H9 (cell line): ENCODE data around the gene MRPL14. TPM values are rescaled to one million over a fixed set of nuclear protein-coding genes. Genes with fewer than 3 reads are reported as not detected.

ENCODE experiments used
- DNase-seq: peaks from one replicate; pipeline ENCODE4 v3.0.0-alpha.2; 2017
- H2AFZ ChIP-seq: one replicate; pipeline ENCODE4 v1.6.1; 2013; ENCODE audit warnings: mild to moderate bottlenecking, low read length, control low read depth, moderate library complexity
- H2AK5ac ChIP-seq: 2 replicates; pipeline ENCODE4 v1.6.1; 2013; ENCODE audit warnings: low read length, control low read depth, mixed read lengths; ENCODE audit not compliant: insufficient read length
- H2BK120ac ChIP-seq: one replicate; pipeline ENCODE4 v1.6.1; 2013; ENCODE audit warnings: low read depth, mild to moderate bottlenecking, low read length, control low read depth, inconsistent platforms; ENCODE audit not compliant: poor library complexity, severe bottlenecking
- H2BK12ac ChIP-seq: 2 replicates; pipeline ENCODE4 v1.6.1; 2013; ENCODE audit warnings: low read length, control low read depth, mixed read lengths, low read depth; ENCODE audit not compliant: insufficient read length
- H2BK15ac ChIP-seq: 2 replicates; pipeline ENCODE4 v1.6.1; 2013; ENCODE audit warnings: low read depth, low read length, control low read depth
- H2BK20ac ChIP-seq: one replicate; pipeline ENCODE4 v1.6.1; 2013; ENCODE audit warnings: low read depth, mild to moderate bottlenecking, low read length, control low read depth, inconsistent platforms; ENCODE audit not compliant: poor library complexity, severe bottlenecking
- H2BK5ac ChIP-seq: 2 replicates; pipeline ENCODE4 v1.6.1; 2013; ENCODE audit warnings: low read length, control low read depth, mixed read lengths; ENCODE audit not compliant: insufficient read length
- H3K14ac ChIP-seq: 2 replicates; pipeline ENCODE4 v1.6.1; 2013; ENCODE audit warnings: low read length, control low read depth; ENCODE audit not compliant: insufficient read depth
- H3K18ac ChIP-seq: 2 replicates; pipeline ENCODE4 v1.6.1; 2013; ENCODE audit warnings: low read depth, mild to moderate bottlenecking, mixed read lengths, low read length, control low read depth; ENCODE audit not compliant: insufficient read length
- H3K23ac ChIP-seq: 2 replicates; pipeline ENCODE4 v1.6.1; 2013; ENCODE audit warnings: low read length, control low read depth, mixed read lengths, low read depth; ENCODE audit not compliant: insufficient read length
- H3K23me2 ChIP-seq: 2 replicates; pipeline ENCODE4 v1.6.1; 2013; ENCODE audit warnings: low read depth, mild to moderate bottlenecking, mixed read lengths, low read length, control low read depth; ENCODE audit not compliant: insufficient read length, poor library complexity, severe bottlenecking
- H3K27ac ChIP-seq: 2 replicates; pipeline ENCODE4 v1.5.1; 2013; ENCODE audit warnings: low read length, control low read depth, mixed read lengths, low read depth; ENCODE audit not compliant: insufficient read length
- H3K27me3 ChIP-seq: 2 replicates; pipeline ENCODE4 v1.6.1; 2013; ENCODE audit warnings: low read length, control low read depth, inconsistent platforms; ENCODE audit not compliant: insufficient read depth
- H3K4ac ChIP-seq: 2 replicates; pipeline ENCODE4 v1.6.1; 2013; ENCODE audit warnings: low read depth, mild to moderate bottlenecking, control low read depth, inconsistent platforms, low read length, moderate library complexity
- H3K4me1 ChIP-seq: 2 replicates; pipeline ENCODE4 v1.6.1; 2013; ENCODE audit warnings: low read length, control low read depth, inconsistent platforms; ENCODE audit not compliant: insufficient read depth
- H3K4me2 ChIP-seq: 2 replicates; pipeline ENCODE4 v1.6.1; 2013; ENCODE audit warnings: low read length, control low read depth, mixed read lengths; ENCODE audit not compliant: insufficient read length, insufficient read depth
- H3K56ac ChIP-seq: 2 replicates; pipeline ENCODE4 v1.6.1; 2013; ENCODE audit warnings: low read depth, mild to moderate bottlenecking, mixed read lengths, low read length, control low read depth; ENCODE audit not compliant: insufficient read length
- H3K79me1 ChIP-seq: 2 replicates; pipeline ENCODE4 v1.6.1; 2013; ENCODE audit warnings: low read depth, mild to moderate bottlenecking, moderate library complexity, low read length, control low read depth, inconsistent platforms; ENCODE audit not compliant: insufficient read depth, poor library complexity, severe bottlenecking
- H3K79me2 ChIP-seq: 2 replicates; pipeline ENCODE4 v1.6.1; 2013; ENCODE audit warnings: low read length, control low read depth, inconsistent platforms; ENCODE audit not compliant: insufficient read depth
- H3K9ac ChIP-seq: 2 replicates; pipeline ENCODE4 v1.6.1; 2013; ENCODE audit warnings: low read length, control low read depth, mixed read lengths; ENCODE audit not compliant: insufficient read length; ENCODE audit errors: extremely low read depth
- H3K9me3 ChIP-seq: one replicate; pipeline ENCODE4 v1.6.1; 2013; ENCODE audit warnings: low read depth, low read length, inconsistent platforms; ENCODE audit not compliant: control insufficient read depth
- H3T11ph ChIP-seq: one replicate; pipeline ENCODE4 v1.6.1; 2013; ENCODE audit warnings: mild to moderate bottlenecking, low read length, control low read depth, inconsistent platforms
- H4K20me1 ChIP-seq: one replicate; pipeline ENCODE4 v1.6.1; 2013; ENCODE audit not compliant: control insufficient read depth, insufficient read length, insufficient read depth
- H4K5ac ChIP-seq: 2 replicates; pipeline ENCODE4 v1.6.1; 2013; ENCODE audit warnings: low read depth, mild to moderate bottlenecking, mixed read lengths, low read length, control low read depth; ENCODE audit not compliant: insufficient read length
- H4K8ac ChIP-seq: replicated peaks from 2 replicates; pipeline ENCODE4 v1.6.1; 2013; ENCODE audit warnings: low read length, control low read depth, mixed read lengths, low read depth; ENCODE audit not compliant: insufficient read length
- H4K91ac ChIP-seq: 2 replicates; pipeline ENCODE4 v1.6.1; 2013; ENCODE audit warnings: low read depth, mild to moderate bottlenecking, moderate library complexity, mixed read lengths, low read length, control low read depth; ENCODE audit not compliant: insufficient read length
- H3K27ac Mint-ChIP-seq, 3 experiments: 2 replicates in 2 of 3; 3 replicates in 1 of 3; pipeline ENCODE4 v1.8.0; 2020 to 2021; ENCODE audit warnings: mixed read lengths in 3 of 3, mild to moderate bottlenecking in 1 of 3, moderate library complexity in 1 of 3
- H3K27me3 Mint-ChIP-seq: 2 replicates; pipeline ENCODE4 v1.8.0; 2021; ENCODE audit warnings: low read depth, mild to moderate bottlenecking, moderate library complexity, mixed read lengths
- H3K36me3 Mint-ChIP-seq, 3 experiments: 2 replicates in 2 of 3; 3 replicates in 1 of 3; pipeline ENCODE4 v1.8.0; 2020 to 2021; ENCODE audit warnings: low read depth in 3 of 3, mixed read lengths in 3 of 3; ENCODE audit not compliant: insufficient read depth in 1 of 3
- H3K4me1 Mint-ChIP-seq, 2 experiments: 2 replicates each; pipeline ENCODE4 v1.8.0; 2020; ENCODE audit warnings: mixed read lengths in 2 of 2
- H3K4me3 Mint-ChIP-seq, 2 experiments: 2 replicates in 1 of 2; 3 replicates in 1 of 2; pipeline ENCODE4 v1.8.0; 2020 to 2021; ENCODE audit warnings: mild to moderate bottlenecking in 2 of 2, mixed read lengths in 2 of 2, moderate library complexity in 1 of 2
- H3K9me3 Mint-ChIP-seq, 2 experiments: 2 replicates in 1 of 2; 3 replicates in 1 of 2; pipeline ENCODE4 v1.8.0; 2020; ENCODE audit warnings: mild to moderate bottlenecking in 2 of 2, mixed read lengths in 2 of 2, moderate library complexity in 1 of 2
- WGBS: extraction: QIAGEN DNeasy Blood & Tissue Kit; methylation state at CpG from one replicate; pipeline ENCODE4 v1.1.7; 2013; ENCODE audit warnings: missing lambda C conversion rate, low lambda C conversion rate, mixed read lengths; ENCODE audit not compliant: insufficient read length; ENCODE audit errors: extremely low coverage; 5-methylcytosine and 5-hydroxymethylcytosine counted together
- total RNA-seq: library from RNA; stranded (reverse); gene quantifications from 2 replicates; pipeline ENCODE4 v1.2.1, GENCODE V29; 2021
- TF ChIP-seq, protein P1 (sequence below): fragments of 200-600 bp; sonication (generic); conservative IDR thresholded peaks from 3 replicates; pipeline ENCODE4 v1.8.0; 2021; ENCODE audit warnings: antibody characterized with exemption, mild to moderate bottlenecking

The MRPL14 gene
- total RNA-seq, 1 experiment from 2014 or later: 80.1 TPM

- Mint-ChIP-seq H3K27ac (peak overlapping the region in 2 of 3 experiments; percentile 50 to 79; a peak in 4 of 7 replicates), H3K27me3 (no peaks in the 10 kb centered on the region), H3K36me3 (peaks cover 0 to 18% (median 15%) of the 10 kb centered on the region in 3 experiments; a peak in 4 of 7 replicates), H3K4me3 (no peak overlapping the region), H3K4me1 (peaks cover 66% of the 10 kb centered on the region in 2 experiments), H3K9me3 (no peaks in the 10 kb centered on the region)
- H3K14ac ChIP-seq: no peak overlapping the region
- H4K5ac ChIP-seq: no peak overlapping the region
- DNase-seq: no peak
- no peak overlapping the region for H2AK5ac ChIP-seq
- no peak overlapping the region for H3K9ac ChIP-seq
- WGBS: no CpG with 5 or more reads among the region's 1 CpG
- H3T11ph ChIP-seq: no peak overlapping the region
- peaks cover 10% of the 10 kb centered on the region for H3K79me1 ChIP-seq
- H3K4ac ChIP-seq: no peak overlapping the region
- no peak overlapping the region for H2BK120ac ChIP-seq
- no peak overlapping the region for H3K56ac ChIP-seq
- H3K27me3 ChIP-seq: no peaks in the 10 kb centered on the region
- no peak overlapping the region for H3K23ac ChIP-seq
- no peaks in the 10 kb centered on the region for H3K9me3 ChIP-seq
- no peak overlapping the region for H2BK5ac ChIP-seq
- H3K27ac ChIP-seq: no peak overlapping the region
- peaks cover 6% of the 10 kb centered on the region for H3K23me2 ChIP-seq
- H2BK12ac ChIP-seq: no peak overlapping the region
- H2AFZ ChIP-seq: no peak overlapping the region
- TF ChIP-seq, protein P1, sequence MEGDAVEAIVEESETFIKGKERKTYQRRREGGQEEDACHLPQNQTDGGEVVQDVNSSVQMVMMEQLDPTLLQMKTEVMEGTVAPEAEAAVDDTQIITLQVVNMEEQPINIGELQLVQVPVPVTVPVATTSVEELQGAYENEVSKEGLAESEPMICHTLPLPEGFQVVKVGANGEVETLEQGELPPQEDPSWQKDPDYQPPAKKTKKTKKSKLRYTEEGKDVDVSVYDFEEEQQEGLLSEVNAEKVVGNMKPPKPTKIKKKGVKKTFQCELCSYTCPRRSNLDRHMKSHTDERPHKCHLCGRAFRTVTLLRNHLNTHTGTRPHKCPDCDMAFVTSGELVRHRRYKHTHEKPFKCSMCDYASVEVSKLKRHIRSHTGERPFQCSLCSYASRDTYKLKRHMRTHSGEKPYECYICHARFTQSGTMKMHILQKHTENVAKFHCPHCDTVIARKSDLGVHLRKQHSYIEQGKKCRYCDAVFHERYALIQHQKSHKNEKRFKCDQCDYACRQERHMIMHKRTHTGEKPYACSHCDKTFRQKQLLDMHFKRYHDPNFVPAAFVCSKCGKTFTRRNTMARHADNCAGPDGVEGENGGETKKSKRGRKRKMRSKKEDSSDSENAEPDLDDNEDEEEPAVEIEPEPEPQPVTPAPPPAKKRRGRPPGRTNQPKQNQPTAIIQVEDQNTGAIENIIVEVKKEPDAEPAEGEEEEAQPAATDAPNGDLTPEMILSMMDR: no peak
- H3K4me2 ChIP-seq: no peak overlapping the region
- no peak overlapping the region for H3K18ac ChIP-seq
- H3K4me1 ChIP-seq: peaks cover 2% of the 10 kb centered on the region; the same call in 1 of the 2 replicates
- H4K8ac ChIP-seq: no peak overlapping the region
- no peak overlapping the region for H2BK20ac ChIP-seq
- H2BK15ac ChIP-seq: no peak overlapping the region
- H4K91ac ChIP-seq: no peak overlapping the region
- H3K79me2 ChIP-seq: peaks cover 70% of the 10 kb centered on the region
- no peaks in the 10 kb centered on the region for H4K20me1 ChIP-seq
Observed at GRCh38 chr6:44122801-44123200, 4.5 kb downstream of the MRPL14 start.
